ENCODE data around the gene AHCY.
"Not testable (repeated sequence)": the region's sequence is repeated elsewhere in the genome, so short reads cannot be mapped to it uniquely, and the experiment has no call there.

Gene AHCY

GRCh38 chr20:34332262-34332920 is 29.2 kb upstream of the AHCY start:
- no peak for TF ChIP-seq CTCF (IDR thresholded peaks at IDR 0.05; ENCODE audit: insufficient read depth, low read depth, low read length, missing control alignments)
- DNase-seq (ENCODE audit: low read depth) = no peak
- H3K4me3 ChIP-seq (ENCODE audit: low read depth, low read length) = no peak overlapping the region

GRCh38 chr20:34331838-34332237 is 28.7 kb upstream of the AHCY start:
- TF ChIP-seq CTCF (IDR thresholded peaks at IDR 0.05; ENCODE audit: insufficient read depth, low read depth, low read length, missing control alignments) = no peak
- DNase-seq (ENCODE audit: low read depth) = no peak
- H3K4me3 ChIP-seq (ENCODE audit: low read depth, low read length) = no peak overlapping the region

GRCh38 chr20:34330861-34331544 is 27.8 kb upstream of the AHCY start:
- DNase-seq (ENCODE audit: low read depth); H3K4me3 ChIP-seq (ENCODE audit: low read depth, low read length): not testable (repeated sequence)

- H3K4me3 ChIP-seq (ENCODE audit: low read depth, low read length) = no peak overlapping the region
- no peak for TF ChIP-seq CTCF (IDR thresholded peaks at IDR 0.05; ENCODE audit: insufficient read depth, low read depth, low read length, missing control alignments)
- DNase-seq (ENCODE audit: low read depth) = no peak
Observed at GRCh38 chr20:34328928-34329677, 25.9 kb upstream of the AHCY start.

- not testable (repeated sequence) for H3K4me3 ChIP-seq (ENCODE audit: low read depth, low read length); DNase-seq (ENCODE audit: low read depth)
Observed at GRCh38 chr20:34328207-34328606, 25.1 kb upstream of the AHCY start.

- DNase-seq (ENCODE audit: low read depth) = no peak
- no peak overlapping the region for H3K4me3 ChIP-seq (ENCODE audit: low read depth, low read length)
Observed at GRCh38 chr20:34324541-34324940, 21.4 kb upstream of the AHCY start.

GRCh38 chr20:34322267-34323105 is 19.3 kb upstream of the AHCY start:
- TF ChIP-seq CTCF (IDR thresholded peaks at IDR 0.05; ENCODE audit: insufficient read depth, low read depth, low read length, missing control alignments) = no peak
- no peak for DNase-seq (ENCODE audit: low read depth)
- H3K4me3 ChIP-seq (ENCODE audit: low read depth, low read length) = no peak overlapping the region

More at GRCh38 chr20:34324541-34324940, 21.4 kb upstream of the AHCY start:
- TF ChIP-seq CTCF (IDR thresholded peaks at IDR 0.05; ENCODE audit: insufficient read depth, low read depth, low read length, missing control alignments) = no peak

Measured in GM12865 (cell line).